Left lung (tissue), 10 donors: ENCODE data around the gene COL5A1. TPM values are rescaled to one million over a fixed set of nuclear protein-coding genes. Genes with fewer than 3 reads are reported as not detected.

Experiments
- ATAC-seq: fragments of 200-7000 bp; cut with Tn5 transposase; one replicate; pipeline ENCODE4 v1.9.1; 2020; ENCODE audit warnings: moderate library complexity
- DNase-seq, 4 donors: peaks; one replicate each; pipeline ENCODE4 v3.0.0-alpha.2; 2013 to 2020
- H3K27ac ChIP-seq, 2 donors: fragments of 200-600 bp; sonication (generic) in 1 of 2; one replicate each; pipeline versions ENCODE4 v1.5.0 to v1.8.0; 2020 to 2021
- H3K27me3 ChIP-seq, 2 donors: fragments of 200-600 bp; sonication (generic) in 1 of 2; one replicate each; pipeline versions ENCODE4 v1.5.0 to v1.8.0; 2020 to 2021
- H3K36me3 ChIP-seq, 2 donors: fragments of 200-600 bp; sonication (generic) in 1 of 2; one replicate each; pipeline versions ENCODE4 v1.5.0 to v1.8.0; 2020 to 2021
- H3K4me1 ChIP-seq, 2 donors: fragments of 200-600 bp; one replicate each; pipeline ENCODE4 v1.8.0; 2021
- H3K4me3 ChIP-seq, 2 donors: fragments of 200-600 bp; sonication (generic) in 1 of 2; one replicate each; pipeline versions ENCODE4 v1.5.0 to v1.8.0; 2020 to 2021; ENCODE audit warnings: mild to moderate bottlenecking in 1 of 2
- H3K9me3 ChIP-seq, 2 donors: fragments of 200-600 bp; sonication (generic) in 1 of 2; one replicate each; pipeline versions ENCODE4 v1.5.0 to v1.8.0; 2020 to 2021
- CTCF ChIP-seq, 2 donors: fragments of 200-600 bp; sonication (generic) in 1 of 2; IDR thresholded peaks; one replicate each; pipeline versions ENCODE4 v1.5.0 to v1.8.0; 2021; ENCODE audit warnings: antibody characterized with exemption in 2 of 2
- intact Hi-C, 2 donors: fragments of 100-400 bp; cut with DNase I; formaldehyde crosslinking; loops; one replicate each; pipeline versions ENCODE4 v1.11.2 to v1.14.2; 2022
- polyA plus RNA-seq, 6 donors: library from polyadenylated mRNA; unstranded; fragments of 120-200 nt; gene quantifications; one replicate each; pipeline ENCODE4 v1.2.1, GENCODE V29; 2013; ENCODE audit not compliant: insufficient read length in 6 of 6
- total RNA-seq, 2 donors: library from RNA; stranded (reverse); fragmentation: NEBNext Ultra II Directional; extraction: Animal tissue kit (Norgen Biotek cat#: 25700); gene quantifications; one replicate each; pipeline ENCODE4 v1.2.1, GENCODE V29; 2021
- donor health status: DM: no; HTN: yes; CAD: no.
- donor health status: DM: no; HTN: no; CAD: no.

COL5A1 gene
- total and polyA plus RNA-seq, 8 donors, result 168 to 357 (median 213) TPM

- no peak for TF ChIP-seq CTCF (IDR thresholded peaks at IDR 0.05)
- no peak for ATAC-seq
- H3K4me3 ChIP-seq, result no peak overlapping the region
- H3K4me1 ChIP-seq, result no peaks in the 10 kb centered on the region
- intact Hi-C loops, result no loop called here
- no peaks in the 10 kb centered on the region for H3K36me3 ChIP-seq
- H3K27me3 ChIP-seq, result no peaks in the 10 kb centered on the region
- peak in 1 of 4 donors; percentile 33 for DNase-seq
- no peaks in the 10 kb centered on the region for H3K9me3 ChIP-seq
- no peak overlapping the region for H3K27ac ChIP-seq
These were observed 11.8 kb downstream of the COL5A1 start for GRCh38 chr9:134653259-134654009.

GRCh38 chr9:134655101-134655500, 13.5 kb downstream of the COL5A1 start:
- Histone ChIP-seq H3K9me3 (peaks cover 0 to 3% of the 10 kb centered on the region in 2 donors), H3K27me3 (no peaks in the 10 kb centered on the region), H3K36me3 (no peaks in the 10 kb centered on the region), H3K4me3 (no peak overlapping the region), H3K27ac (no peak overlapping the region), H3K4me1 (no peaks in the 10 kb centered on the region)
- no peak for TF ChIP-seq CTCF (IDR thresholded peaks at IDR 0.05)
- DNase-seq (peak in 1 of 4 donors; percentile 65), ATAC-seq (no peak)
- intact Hi-C loops, result no loop called here

- ATAC-seq, result no peak
- no peak overlapping the region for H3K4me3 ChIP-seq
- H3K4me1 ChIP-seq, result no peaks in the 10 kb centered on the region
- H3K27ac ChIP-seq, result no peak overlapping the region
- peak in 1 of 4 donors; percentile 66 for DNase-seq
- TF ChIP-seq CTCF (IDR thresholded peaks at IDR 0.05), result no peak
- no peaks in the 10 kb centered on the region for H3K36me3 ChIP-seq
- intact Hi-C loops, result no loop called here
- no peaks in the 10 kb centered on the region for H3K27me3 ChIP-seq
- peaks cover 0 to 9% of the 10 kb centered on the region in 2 donors for H3K9me3 ChIP-seq
These were observed 14.2 kb downstream of the COL5A1 start for GRCh38 chr9:134655586-134656333.

- peak in 2 of 4 donors; percentile 19 to 54 for DNase-seq
- H3K4me3 ChIP-seq, result no peak overlapping the region
- peaks cover 0 to 16% of the 10 kb centered on the region in 2 donors for H3K9me3 ChIP-seq
- no peak overlapping the region for H3K27ac ChIP-seq
- ATAC-seq, result no peak
- intact Hi-C loops, result no loop called here
- H3K36me3 ChIP-seq, result no peaks in the 10 kb centered on the region
- no peak for TF ChIP-seq CTCF (IDR thresholded peaks at IDR 0.05)
- no peaks in the 10 kb centered on the region for H3K4me1 ChIP-seq
- H3K27me3 ChIP-seq, result no peaks in the 10 kb centered on the region
These were observed 14.9 kb downstream of the COL5A1 start for GRCh38 chr9:134656334-134657006.
